Endothelial cell (in vitro differentiated cells): Measurements from ENCODE around the gene GATAD2A. TPM values are rescaled to one million over a fixed set of nuclear protein-coding genes. Genes with fewer than 3 reads are reported as not detected.

Experiments
- DNase-seq: peaks from one replicate; pipeline ENCODE4 v3.0.0; 2021; ENCODE audit warnings: low spot score
- H3K27ac Mint-ChIP-seq: one replicate; pipeline ENCODE4 v1.8.0; 2021; ENCODE audit warnings: mixed read lengths, inconsistent platforms; ENCODE audit not compliant: unreplicated experiment
- H3K27me3 Mint-ChIP-seq: one replicate; pipeline ENCODE4 v1.8.0; 2021; ENCODE audit warnings: mild to moderate bottlenecking, moderate library complexity, mixed read lengths, inconsistent platforms; ENCODE audit not compliant: unreplicated experiment
- H3K36me3 Mint-ChIP-seq: one replicate; pipeline ENCODE4 v1.8.0; 2021; ENCODE audit warnings: mild to moderate bottlenecking, low read depth, mixed read lengths, inconsistent platforms; ENCODE audit not compliant: unreplicated experiment
- H3K4me1 Mint-ChIP-seq: one replicate; pipeline ENCODE4 v1.8.0; 2021; ENCODE audit warnings: mild to moderate bottlenecking, mixed read lengths, inconsistent platforms; ENCODE audit not compliant: unreplicated experiment
- H3K4me3 Mint-ChIP-seq: one replicate; pipeline ENCODE4 v1.8.0; 2021; ENCODE audit warnings: mild to moderate bottlenecking, mixed read lengths, inconsistent platforms; ENCODE audit not compliant: unreplicated experiment
- H3K9me3 Mint-ChIP-seq: one replicate; pipeline ENCODE4 v1.8.0; 2021; ENCODE audit warnings: mixed read lengths, inconsistent platforms; ENCODE audit not compliant: unreplicated experiment
- CTCF ChIP-seq: fragments of 200-600 bp; sonication (generic); IDR thresholded peaks from one replicate; pipeline ENCODE4 v1.5.0; 2021; ENCODE audit warnings: antibody characterized with exemption; ENCODE audit not compliant: unreplicated experiment
- total RNA-seq: library from RNA; stranded (reverse); fragmentation: NEBNext Ultra II Directional; extraction: Animal tissue kit (Norgen Biotek cat#: 25700); gene quantifications from one replicate; pipeline ENCODE4 v1.2.1, GENCODE V29; 2021; ENCODE audit not compliant: unreplicated experiment

The GATAD2A gene
- total RNA-seq, 1 donor from 2014 or later: 150 TPM

GRCh38 chr19:19490214-19490968 lies 84.9 kb downstream of the GATAD2A start:
- Mint-ChIP-seq H3K9me3 (no peaks in the 10 kb centered on the region), H3K4me1 (peaks cover 23% of the 10 kb centered on the region), H3K36me3 (peaks cover 12% of the 10 kb centered on the region), H3K4me3 (peak overlapping the region; percentile 25), H3K27me3 (peaks cover 18% of the 10 kb centered on the region), H3K27ac (peak overlapping the region; percentile 94)
- DNase-seq: peak; percentile 80
- peak; percentile 91 for TF ChIP-seq CTCF

- Mint-ChIP-seq H3K36me3 (peaks cover 12% of the 10 kb centered on the region), H3K4me3 (no peak overlapping the region), H3K27me3 (peaks cover 17% of the 10 kb centered on the region), H3K9me3 (no peaks in the 10 kb centered on the region), H3K4me1 (peaks cover 23% of the 10 kb centered on the region), H3K27ac (no peak overlapping the region)
- DNase-seq: no peak
- no peak for TF ChIP-seq CTCF
Measured at GRCh38 chr19:19491321-19492025, 86.0 kb downstream of the GATAD2A start.

GRCh38 chr19:19492026-19492610 lies 86.6 kb downstream of the GATAD2A start:
- Mint-ChIP-seq H3K27me3 (peaks cover 20% of the 10 kb centered on the region), H3K4me1 (peaks cover 23% of the 10 kb centered on the region), H3K9me3 (no peaks in the 10 kb centered on the region), H3K4me3 (no peak overlapping the region), H3K36me3 (peaks cover 15% of the 10 kb centered on the region), H3K27ac (no peak overlapping the region)
- DNase-seq: no peak
- no peak for TF ChIP-seq CTCF

- H3K9me3 Mint-ChIP-seq: no peaks in the 10 kb centered on the region
- H3K27ac Mint-ChIP-seq: no peak overlapping the region
- no peak for DNase-seq
- TF ChIP-seq CTCF: no peak
- peaks cover 20% of the 10 kb centered on the region for H3K36me3 Mint-ChIP-seq
- no peak overlapping the region for H3K4me3 Mint-ChIP-seq
- H3K27me3 Mint-ChIP-seq: peaks cover 24% of the 10 kb centered on the region
- peaks cover 9% of the 10 kb centered on the region for H3K4me1 Mint-ChIP-seq
Measured at GRCh38 chr19:19493841-19494546, 88.5 kb downstream of the GATAD2A start.
